CD4-positive, alpha-beta T cell treated with Interleukin-6 for 4 hours (primary cell): ENCODE results near the gene CALB2.
A peak's percentile ranks its signal among the peaks of the same experiment; 100 is the strongest.
"Not testable (repeated sequence)": the region's sequence is repeated elsewhere in the genome, so short reads cannot be mapped to it uniquely, and the experiment has no call there.

ENCODE experiments used
- DNase-seq: peaks from one replicate; pipeline ENCODE4 v3.0.0-alpha.2; 2020; ENCODE audit warnings: mixed read lengths

The CALB2 gene

DNA sequence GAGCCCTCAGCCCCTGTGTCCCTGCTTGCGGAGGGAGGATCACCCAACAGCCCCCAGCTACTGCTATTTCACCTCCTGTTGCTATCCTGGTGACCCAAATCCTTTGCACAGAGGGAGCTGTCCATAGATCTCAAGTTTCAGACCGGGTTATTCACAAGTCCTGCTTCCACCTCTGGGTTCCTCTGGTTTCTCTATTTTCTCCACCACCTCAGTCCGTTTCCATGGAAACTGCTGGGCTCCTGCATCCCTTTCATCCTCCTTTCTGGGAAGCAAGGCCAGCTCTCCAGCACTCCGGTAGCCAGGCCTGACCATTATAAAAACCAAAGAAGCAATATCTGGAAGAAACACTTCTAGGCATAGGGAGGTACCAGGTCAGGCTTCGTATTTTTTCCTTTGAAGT is 4.8 kb upstream of the CALB2 start:
- DNase-seq: no peak

DNA sequence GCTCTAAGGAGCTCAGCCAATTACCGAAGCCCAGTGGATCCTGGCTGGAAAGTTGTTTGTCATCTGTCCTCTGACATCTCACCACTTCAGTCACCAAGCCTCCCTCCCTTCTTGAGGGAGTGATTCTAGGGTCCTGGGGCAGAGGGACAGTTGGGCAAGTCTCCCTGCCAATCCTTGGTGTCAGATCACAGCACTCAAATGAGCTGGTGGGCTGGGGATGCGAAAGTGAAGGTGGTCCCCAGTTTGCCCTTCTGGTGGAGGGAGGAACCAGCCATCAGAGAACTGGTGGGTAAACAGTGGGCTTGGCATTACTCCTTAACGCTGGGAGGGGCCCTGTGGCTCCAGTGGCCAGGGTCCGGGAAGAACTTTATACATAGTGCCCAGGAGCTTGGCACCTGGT is 4.4 kb upstream of the CALB2 start:
- DNase-seq: no peak

DNA sequence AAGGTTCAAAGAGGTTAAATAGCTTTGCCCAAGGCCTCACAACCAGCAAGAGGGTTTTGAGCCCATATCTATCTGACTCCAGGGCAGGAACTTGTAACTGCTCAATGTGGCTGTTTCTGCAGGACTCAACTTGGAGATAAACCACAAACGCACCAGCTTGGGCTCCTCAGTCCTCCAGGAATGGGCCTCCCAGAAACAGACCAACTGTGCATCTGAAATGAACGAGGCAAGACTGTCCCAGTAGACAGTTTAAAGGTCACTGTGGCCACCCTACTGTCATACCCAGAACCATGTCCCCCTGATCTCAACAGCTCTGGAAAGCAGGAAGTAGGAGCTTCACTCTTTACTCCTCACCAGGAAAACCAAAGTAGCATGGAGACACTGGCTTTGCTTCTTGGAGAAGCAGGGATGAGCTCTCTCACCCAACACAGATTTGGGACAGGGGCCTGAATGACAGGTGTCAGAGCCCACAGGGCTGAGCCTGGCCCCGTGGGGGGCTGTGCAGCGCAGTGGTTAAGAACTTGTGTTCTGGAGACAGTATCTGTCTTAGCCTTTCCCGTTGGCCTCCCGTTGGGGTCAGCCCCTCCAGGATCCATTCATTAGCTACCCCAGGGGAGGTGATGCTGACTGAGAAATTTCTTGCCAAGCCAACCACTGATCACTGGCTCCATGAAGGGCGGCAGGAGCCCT is 2.3 kb upstream of the CALB2 start:
- no peak for DNase-seq

DNA sequence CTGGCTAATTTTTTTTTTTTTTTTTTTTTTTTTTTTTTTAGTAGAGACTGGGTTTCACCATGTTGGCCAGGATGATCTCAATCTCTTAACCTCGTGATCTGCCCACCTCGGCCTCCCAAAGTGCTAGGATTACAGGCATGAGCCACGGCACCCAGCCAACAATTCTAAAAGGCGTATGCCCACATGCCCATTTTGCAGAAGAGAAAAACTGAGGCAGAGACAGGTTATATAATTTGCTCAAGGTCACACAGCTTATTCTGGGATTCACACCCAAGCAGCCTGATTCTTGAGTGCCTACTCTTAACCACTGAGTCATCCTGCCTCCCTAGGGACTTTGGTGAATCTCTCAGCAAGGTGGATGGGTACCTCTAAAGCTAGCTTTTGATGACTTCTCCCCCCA is 1.6 kb upstream of the CALB2 start:
- not testable (repeated sequence) for DNase-seq

DNA sequence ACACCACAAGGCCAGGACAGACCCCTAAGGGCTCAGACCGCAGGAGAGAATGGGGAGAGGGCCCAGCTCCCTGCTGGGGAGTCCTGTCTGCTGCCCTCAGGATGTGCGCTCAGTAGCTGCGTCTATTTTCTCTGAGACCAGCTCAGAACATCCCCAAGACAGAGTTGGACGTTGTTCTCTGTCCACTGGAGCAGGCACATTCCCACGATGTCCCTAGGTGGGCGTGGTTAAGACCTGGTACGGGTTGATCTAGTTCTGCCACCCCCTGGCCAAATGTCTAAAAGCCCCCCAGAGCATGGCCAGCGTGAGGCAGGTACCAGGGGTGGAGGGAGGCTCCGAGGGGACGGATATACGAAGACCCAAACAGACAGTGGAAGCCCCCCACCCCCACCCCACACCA is 842 bp upstream of the CALB2 start:
- DNase-seq: no peak

DNA sequence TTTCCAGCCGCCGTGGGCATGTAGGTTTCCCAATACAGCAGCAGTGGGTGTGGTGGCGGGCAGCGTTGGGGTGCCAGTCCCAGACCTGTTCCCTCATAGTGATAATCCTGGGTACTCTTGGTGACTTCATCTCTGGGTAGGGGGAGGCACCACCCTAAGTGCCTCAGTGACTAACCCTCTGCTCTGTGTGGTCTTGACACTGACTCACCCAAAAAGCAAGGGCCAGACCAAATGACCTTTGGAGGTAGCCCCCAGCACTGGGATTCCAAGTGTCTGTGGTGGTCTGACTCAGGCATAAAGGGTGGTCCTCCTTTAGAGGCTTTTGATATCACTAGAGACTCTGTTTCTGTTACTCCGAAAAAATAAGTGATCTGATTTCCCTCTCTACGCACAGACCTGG is 908 bp downstream of the CALB2 start:
- DNase-seq: no peak

DNA sequence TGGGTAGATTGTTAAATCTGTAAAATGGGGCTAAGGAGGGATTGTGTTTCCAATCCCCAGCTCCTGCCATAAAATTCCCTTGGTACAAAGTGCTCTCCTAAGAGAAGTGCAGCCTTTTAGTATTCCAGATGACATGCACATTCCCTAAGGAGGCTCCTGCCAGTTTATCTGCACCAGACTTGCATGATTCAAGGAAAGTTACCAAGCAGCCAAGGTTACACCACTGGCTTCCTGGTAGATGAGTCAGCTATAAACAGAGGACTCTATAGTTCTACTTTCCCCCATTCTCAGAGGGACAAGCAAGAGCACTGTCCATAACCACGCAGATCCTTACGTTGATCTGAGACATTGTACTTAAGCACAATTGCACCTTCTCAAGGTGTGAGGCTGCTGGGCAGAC is 1.9 kb downstream of the CALB2 start:
- no peak for DNase-seq

DNA sequence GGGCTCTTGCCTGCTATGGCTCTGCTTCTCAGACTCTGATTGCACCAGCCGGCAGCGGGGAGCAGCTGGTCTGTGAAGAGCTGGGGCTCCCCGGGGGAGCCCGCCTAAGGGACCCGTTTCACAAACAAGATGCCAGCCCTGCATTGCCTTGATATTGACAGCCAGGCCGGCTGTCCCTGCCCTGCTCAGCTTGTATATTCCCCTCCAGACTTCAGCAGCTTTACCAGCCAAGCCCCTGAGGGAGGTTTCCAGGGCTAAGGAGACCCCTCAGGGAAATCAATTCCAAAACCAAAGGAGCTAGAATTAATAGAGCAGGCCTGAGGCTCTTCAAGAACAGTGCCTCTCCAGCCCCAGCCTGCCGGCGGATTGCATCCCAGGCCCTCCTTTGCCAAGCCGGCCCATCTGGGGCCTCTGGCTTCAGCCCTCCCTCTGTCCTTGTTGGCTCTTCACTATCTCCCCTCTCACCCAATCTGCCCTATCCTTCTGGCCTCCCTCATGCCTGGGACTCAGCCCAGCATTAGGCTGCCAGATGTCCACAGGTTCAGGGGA is 5.7 kb downstream of the CALB2 start:
- no peak for DNase-seq

DNA sequence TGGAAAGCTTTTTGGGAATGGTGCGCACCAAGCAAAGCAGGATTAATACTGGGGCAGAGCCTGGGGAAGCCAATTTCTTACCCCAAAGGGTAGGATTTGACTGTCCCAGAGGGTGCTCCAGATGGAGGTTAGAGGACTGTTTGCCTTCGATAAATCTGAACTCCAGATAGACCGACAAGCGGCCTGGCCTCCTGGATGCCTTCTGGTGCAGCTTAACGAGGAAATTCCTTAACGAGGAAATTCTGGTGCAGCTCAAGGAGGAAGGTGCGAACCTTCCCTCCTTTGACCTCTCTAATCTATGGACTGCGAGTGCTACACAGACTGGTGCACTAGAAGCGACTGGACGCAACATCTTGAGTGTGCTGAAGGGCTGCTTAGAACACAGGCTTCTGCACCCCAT is 6.5 kb downstream of the CALB2 start:
- DNase-seq: no peak

DNA sequence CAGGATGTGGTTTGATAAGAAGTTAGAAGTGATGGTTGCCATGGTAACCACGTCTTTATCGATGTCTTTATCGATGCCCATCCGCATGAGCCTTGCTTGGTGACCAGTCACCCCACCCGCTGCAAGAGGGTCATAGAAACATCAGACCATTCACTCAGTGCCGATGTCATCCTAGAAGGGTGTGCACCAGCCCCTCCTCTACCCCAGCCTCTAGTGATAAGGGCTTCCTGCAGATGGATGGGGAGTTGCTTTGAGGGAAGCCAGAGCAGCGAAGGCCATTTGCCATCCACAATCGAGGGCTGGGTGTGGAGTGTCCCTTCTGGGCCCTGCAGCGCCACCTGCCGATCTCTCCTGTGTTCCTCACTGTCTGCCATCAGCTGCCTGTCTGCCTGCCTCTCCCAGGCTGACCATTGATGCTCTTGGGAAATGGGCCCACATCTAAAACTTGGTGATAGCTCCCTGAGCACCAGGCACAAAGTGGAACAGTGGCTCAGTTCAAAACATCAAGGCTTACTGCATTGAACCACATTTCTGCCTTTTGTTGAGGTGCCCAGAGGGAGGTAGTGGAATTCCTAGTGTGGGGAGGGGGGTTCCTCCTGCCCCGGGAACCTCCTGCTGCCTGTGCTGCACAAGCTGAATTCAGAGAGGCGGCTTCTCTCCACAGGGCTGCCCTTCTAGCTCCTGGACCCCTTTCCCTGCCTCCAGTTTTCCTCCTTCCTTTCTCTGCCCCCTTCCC is 8.9 kb downstream of the CALB2 start:
- DNase-seq: peak; percentile 9

DNA sequence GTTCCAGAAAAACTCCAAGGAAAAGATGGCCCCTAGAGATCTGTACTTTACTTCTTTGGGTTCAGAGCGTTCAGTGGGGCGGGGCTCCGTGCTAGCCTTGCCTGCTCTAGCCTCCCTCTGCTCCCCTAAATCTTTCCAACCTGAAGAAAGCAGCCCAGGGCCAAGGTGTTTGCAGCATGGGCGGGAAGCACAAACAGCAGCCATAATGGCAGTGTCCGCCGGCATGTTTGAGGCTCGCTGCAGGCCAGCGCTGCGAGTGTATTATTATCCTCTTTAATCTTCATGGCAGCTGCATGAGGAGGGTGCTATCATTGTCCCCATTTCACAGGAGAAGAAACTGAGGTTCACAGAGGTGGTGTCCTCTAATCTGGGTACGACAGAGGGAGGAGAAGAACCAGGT is 10.4 kb downstream of the CALB2 start:
- no peak for DNase-seq

DNA sequence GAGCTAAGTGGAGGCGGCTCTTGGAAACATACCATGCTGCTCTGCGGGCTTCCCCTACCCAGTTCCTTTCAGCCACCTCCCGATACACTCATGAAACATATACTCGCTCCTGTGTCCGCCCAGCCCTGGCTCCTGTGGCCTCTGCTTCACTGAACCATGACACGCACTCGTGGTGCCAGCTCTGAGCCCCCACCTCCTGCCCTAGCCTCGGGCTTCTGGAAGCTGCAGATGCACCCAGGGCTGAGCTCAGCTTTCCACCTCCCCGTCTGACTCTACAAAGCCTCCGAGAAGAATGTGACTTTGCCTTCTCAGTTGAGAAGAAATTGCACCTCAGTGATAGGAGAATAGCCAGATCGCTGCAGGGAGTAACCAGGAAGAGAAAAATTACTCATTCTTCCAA is 11.0 kb downstream of the CALB2 start:
- no peak for DNase-seq

DNA sequence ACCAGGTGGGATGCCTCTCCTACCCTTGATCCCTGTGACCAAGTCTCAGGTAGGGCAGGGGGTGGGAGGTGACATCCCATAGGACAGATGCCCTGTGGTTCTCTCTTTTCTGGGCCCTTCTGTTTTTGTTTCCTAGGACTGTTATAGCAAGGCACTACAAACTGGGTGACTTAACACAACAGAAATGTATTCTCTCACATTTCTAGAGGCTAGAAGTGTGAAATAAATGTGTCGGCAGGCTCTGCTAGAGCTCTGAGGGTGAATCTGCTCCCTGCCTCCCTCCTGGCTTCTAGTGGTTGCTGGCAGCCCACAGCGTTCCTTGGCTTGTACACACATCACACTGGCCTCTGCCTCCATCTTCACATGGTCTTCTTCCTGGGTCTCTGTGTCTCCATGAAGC is 12.7 kb downstream of the CALB2 start:
- no peak for DNase-seq

DNA sequence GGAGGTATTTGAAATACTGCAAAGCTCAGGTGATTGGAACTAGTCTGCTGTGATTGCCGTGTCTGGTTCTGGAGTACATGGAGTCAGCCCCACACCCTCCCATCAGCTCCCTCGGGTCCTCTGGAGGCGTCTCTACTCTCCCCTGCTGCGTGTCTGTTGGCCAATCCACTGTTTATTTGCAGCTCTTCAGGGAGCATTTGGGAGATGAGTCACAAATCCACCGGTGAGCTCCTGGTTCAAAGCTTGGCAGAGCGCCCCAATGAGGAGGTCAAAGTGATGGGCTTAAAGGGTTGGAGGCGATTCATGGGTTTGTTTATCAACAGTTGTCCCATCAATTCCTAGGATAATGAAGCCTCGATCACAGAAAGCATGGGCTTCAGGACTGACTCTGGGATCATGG is 14.6 kb downstream of the CALB2 start:
- DNase-seq: no peak

DNA sequence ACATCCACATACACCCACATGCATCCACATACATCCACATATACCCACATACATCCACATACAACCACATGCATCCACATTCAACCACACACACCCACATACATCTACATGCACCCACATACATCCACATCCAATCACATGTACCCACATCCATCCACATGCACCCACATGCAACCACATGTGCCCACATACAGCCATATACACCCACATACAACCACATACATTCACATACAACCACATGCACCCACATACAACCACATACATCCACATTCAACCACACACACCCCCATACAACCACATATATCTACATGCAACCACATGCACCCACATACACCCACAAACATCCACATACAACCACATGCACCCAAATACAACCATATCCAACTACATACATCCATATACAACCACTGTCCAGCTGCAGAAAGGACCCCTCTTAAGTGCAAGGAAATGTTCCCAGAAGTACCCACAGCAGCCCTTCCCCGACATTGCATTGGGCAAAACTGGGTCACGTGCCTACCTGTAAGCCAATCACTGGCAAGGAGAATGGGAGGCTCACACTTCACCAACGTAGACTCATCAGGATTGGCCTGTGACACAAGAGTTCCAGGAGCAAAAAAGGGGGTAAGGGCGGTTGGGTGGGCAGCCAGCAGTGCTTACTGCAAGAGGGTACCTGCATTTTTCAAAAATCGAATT is 18.1 kb downstream of the CALB2 start:
- DNase-seq: no peak

DNA sequence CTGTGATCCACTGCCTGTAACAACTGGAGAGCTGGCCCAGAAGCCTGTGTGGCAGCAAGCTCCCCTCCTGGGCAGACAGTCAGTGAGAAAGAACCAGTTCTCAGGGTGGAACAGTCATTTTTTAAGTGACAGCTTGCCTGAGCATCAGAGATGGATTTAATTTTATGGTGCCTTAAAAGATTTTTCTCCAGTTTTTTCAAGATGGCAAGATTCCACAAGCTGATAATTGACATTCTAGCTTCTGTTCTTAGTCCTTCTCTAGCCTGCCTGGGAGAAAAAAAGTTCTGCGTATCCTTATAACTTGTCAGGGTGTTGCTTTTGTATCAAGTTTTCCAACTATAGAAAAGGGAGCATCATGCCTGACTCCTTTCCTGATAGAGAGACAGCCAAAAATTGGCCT is 21.2 kb downstream of the CALB2 start:
- no peak for DNase-seq

DNA sequence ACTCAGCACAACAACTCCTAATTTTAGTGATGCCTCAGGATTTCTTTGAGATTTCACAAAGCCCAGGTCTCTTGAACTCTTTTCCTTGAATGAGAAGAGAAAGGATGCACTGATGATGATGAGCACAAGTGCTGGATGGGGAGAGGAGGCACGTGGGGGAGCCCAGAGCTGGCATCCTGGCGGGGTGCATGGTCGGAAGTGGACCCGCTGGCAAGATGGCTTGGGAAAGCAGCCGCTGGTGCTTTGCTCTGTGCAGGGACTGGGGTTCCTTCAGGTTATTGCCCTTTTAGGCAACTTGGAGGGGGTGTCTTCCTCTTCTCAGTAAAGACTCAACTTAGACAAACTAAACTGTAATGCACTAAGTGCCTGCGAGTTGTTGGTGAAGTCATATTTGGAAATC is 22.3 kb downstream of the CALB2 start:
- DNase-seq: no peak

DNA sequence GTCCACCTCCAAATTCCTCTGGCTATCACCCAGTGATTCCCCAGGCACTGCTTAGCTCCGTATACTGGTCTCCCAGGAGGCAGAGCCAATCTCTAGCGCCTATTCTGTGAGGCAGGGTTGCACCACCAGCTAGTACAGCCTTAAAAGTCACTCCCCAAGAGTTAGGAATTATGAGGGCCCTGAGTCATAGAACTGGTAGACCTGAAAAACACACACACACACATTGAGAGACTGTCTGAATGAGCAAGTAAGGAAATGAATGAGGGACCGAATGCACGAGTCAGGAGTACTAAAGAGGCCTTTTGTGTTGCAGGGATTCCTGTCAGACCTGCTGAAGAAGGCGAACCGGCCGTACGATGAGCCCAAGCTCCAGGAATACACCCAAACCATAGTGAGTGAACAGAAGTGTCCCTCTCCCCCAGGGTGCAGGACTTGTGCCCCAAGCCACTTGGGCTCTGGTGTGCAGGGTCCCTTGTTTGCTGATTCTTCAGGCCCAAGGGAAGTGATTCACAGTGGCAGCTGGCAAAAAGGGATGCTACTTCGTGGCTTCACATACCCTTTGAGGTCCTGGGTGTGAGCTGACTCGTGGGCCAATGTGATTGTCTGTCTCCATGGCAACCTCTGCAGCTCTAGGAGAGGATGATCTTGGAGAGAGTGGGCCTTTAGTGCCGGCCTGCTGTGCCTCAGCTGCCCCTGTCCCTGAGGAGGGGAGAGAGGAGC is 24.7 kb downstream of the CALB2 start:
- DNase-seq: no peak

DNA sequence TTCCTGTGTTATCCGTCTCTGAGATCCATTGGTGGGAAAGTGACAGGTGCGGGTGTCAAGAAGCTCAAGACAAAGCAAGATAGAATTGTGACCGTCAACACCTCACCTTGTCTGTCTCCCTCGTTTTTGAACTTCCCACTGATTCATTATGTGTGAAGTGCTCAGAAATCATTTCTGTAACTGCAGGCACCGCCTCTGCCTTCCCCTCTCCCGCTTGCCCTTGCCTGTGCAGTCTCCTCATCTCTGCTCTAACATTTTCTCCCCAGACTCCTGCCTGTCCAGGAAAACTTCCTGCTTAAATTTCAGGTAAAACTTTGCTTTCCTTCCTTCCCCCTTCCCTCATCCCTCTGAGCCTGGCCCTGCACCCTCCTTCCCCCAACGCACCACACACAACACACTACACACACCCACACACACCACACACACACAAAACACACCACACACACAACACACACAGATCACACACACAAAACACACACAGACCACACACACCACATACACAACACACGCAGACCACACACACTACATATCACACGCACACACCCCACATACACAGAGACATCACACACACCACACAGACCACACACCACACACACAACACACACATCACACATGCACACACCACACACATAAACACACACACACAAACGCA is 25.7 kb downstream of the CALB2 start:
- no peak for DNase-seq

DNA sequence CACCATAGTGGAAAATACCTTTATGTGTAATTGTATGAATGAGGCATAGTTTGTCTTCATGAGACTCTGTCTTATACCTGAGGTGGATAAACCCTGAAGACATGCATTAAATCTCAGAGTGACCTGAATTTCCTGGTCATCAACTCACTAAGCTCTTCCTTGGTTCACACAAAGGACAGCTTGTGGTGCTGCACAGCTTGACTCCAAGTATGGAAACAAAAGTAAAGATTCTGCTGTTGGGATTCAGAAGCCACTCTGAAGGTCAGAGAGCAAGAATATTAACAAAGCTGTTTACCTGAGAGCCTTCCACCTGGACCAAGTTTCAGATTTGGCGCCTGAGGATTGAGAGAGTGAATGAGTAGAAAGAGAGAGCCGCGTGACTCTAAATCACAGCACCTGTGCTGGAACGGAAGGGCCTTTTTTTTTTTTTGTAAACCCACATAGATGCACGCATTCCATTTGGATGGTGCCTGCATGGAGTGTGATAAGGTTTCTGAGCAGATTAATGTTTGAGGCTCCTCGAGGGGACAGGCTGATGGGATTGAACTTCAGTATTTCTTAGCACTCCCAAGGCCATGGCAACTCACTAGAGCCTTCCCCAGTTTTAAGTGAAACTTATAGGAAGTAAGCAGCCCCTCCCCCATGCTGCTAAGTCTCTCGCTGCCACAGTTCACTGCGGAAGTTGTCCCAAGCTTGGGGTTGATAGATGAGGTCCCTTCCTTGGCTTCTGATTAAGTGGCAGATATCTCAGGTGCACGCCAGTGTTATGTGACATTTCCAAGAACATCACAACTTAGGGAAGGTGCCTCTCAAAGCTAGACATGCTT is 28.7 kb downstream of the CALB2 start:
- DNase-seq: no peak

DNA sequence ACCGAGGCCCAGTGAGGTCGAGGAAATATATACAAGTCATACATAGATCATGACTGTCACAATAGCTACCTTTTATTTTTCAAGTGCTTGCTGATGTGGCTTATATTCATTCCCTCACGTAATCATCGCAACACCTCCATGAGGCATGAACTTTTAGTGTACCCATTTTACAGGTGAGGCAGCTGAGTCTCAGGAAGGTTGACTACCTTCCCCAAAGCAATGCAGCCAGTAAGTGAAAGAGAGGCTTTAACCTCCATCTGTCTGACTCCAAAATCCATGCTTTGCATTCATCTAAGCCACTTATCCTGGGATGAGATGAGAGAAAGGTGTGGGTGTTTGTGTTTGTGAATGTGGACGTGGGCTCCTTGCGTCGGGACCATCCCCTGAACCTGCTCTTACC is 30.8 kb downstream of the CALB2 start:
- no peak for DNase-seq

DNA sequence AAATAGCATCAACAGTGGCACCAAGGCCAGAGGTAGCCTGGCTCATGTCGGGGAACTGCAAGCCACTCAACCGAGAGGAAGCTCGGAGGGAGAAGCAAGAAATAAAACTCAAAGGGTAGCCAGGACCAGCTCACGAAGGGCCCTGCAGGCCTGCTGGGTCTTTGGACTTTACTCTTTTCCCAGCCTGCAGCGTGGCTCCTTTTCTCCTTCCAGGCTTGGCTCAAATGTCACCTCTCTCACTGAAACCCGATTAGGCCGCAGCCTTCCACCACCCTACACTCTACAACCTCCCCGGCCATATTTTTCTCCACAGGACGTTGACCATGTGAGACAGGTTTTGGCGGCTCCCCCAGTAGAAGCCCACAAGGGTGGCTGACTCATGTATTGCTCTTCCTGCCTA is 38.1 kb downstream of the CALB2 start:
- DNase-seq: no peak
